Measurements from ENCODE around the gene ZNF107.
A peak's percentile ranks its signal among the peaks of the same experiment; 100 is the strongest.
"Not testable (repeated sequence)": the region's sequence is repeated elsewhere in the genome, so short reads cannot be mapped to it uniquely, and the experiment has no call there.

Gene ZNF107

DNA sequence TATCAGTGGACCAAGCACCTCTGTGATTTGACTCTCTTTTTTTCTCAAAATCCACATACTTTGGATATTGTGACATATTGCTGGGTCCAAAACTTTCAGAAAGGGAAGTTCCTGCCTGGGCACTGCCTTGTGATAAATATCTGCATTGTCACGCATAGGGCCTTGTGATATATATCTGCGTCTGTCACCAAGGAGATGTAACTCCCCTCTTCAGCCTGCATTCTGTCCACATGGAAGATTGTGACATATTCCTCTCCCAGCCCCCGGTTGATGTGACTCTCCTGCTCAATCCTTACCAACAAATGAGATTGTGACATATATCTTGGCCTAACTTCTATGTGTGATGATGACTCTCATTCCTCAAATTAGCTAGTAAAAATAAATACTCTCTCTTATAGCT is 25.4 kb upstream of the ZNF107 start:
- intact Hi-C loops (cut with DNase I) = no loop called here

DNA sequence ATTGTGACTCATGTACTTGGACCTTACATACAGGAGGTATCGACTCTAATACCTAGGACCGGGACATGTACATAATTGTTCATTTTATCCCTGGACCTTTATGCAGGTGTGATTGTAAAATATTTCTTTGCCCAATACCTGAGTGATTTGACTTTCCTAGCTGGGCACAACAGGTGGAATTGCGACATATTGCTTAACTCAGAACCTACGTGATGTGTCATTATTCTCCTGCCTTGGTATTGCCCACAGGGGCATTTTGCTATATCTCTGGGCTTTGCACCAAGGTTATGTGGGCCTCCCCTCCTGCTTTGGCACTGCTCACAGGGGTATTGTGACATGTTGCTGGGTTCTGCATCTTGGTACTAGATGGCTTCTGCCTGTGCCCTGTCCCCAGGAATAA is 23.9 kb upstream of the ZNF107 start:
- no peak for DNase-seq
- intact Hi-C loops (cut with DNase I) = no loop called here

More for the DNA sequence above, 25.4 kb upstream of the ZNF107 start:
- no peak for DNase-seq

DNA sequence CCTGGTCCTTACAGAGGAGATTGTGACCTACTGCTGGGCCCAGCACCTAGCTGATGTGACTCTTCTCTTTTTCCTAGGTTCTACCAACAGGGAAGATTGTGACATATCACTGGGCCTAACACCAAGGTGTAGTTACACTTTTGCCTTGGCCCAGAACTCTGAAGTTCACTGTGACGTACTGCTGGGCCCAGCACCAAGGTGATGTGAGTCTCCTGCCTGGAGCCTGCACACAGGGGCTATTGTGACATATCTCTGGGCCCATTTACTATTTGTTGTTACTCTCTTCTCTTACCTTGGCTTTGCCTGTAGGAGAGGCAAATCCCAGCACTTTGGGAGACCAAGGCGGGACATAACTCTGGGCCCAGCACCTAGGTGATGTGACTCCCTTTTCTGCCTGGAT is 23.1 kb upstream of the ZNF107 start:
- intact Hi-C loops (cut with DNase I) = no loop called here
- DNase-seq = no peak

DNA sequence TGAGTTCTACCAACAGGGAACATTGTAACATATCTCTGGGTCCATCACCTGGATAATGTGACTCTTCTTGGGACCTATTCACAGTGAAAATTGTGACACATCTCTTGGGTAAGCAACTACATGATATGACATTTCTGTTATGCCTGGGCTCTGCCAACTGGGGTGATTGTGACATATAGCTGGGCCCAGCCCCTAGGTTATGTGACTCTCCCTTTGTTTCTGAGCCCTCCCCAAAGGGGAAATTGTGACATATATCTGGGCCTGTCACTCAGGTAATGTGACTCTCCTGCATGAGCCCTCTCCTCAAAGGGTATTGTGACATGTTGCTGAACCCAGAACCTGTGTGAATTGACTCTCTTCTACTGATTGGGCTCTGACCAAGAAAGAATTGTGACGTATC is 22.4 kb upstream of the ZNF107 start:
- intact Hi-C loops (cut with DNase I) = no loop called here
- no peak for DNase-seq

DNA sequence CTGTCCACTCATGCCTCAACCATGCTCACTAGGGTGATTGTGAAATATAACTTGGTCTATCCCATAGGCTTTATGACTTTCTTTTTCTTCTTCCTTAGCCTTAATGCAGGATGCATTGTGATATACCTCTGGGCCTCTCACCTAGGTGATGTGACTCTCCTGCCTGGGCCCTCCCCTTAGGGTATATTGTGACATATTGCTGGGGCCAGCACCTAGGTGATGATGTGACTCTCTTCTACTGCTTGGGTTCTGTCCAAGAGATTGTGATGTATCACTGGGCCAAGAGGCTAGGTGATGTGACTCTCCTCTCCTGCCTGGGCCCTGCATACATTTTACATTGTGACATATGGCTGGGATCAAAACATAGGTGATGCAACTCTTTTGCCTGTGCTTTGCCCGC is 14.7 kb upstream of the ZNF107 start:
- no peak for DNase-seq
- intact Hi-C loops (cut with DNase I) = no loop called here

DNA sequence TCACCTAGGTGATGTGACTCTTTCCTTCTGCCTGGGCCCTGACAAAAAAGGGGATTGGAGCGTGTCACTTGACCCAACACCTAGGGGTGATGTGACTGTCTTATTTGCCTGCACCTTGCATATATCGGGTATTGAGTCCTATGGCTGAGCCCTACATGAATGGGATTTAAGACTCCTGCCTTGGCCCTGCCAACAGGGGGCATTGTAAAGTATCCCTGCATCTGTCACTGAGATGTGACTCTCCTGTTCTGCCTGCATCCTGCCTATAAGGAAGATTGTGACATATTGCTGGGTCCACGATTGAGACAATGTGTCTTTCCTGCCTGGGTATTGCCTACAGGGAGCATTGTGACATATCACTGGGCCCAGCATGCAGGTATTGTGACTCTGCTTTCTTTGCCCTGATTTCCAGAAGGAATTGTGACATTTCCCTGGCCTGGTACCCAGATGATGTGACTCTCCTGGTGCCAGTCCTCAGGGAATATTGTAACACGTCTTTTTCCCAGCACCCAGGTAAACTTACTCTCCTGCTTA is 14.2 kb upstream of the ZNF107 start:
- DNase-seq = no peak
- intact Hi-C loops (cut with DNase I) = no loop called here

DNA sequence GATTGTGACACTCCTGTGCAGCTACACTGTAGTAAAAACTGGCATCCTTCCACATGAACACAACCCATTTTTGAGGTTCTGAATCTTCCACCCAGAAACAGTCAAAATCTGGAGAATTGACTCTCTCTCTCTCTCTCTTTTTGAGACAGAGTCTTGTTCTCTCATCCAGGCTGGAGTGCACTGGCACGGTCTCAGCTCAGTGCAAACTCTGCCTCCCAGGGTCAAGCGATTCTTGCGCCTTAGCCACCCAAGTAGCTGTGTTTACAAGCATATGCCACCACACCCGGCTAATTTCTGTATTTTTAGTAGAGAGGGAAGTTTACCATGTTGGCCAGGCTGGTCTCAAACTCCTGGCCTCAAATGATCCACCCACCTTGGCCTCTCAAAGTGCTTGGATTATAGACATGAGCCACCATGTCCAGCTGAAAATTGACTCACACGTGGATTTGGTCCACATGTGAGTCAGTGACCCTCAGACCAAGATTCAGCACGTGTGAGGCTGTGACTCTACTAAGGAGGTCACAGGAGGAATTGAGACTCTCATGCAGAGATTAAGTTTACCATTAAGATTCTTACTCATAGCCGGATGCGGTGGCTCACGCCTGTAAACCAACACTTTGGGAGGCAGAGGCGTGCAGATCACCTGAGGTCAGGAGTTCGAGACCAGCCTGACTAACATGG is 12.1 kb upstream of the ZNF107 start:
- intact Hi-C loops (cut with DNase I) = no loop called here
- DNase-seq = no peak

DNA sequence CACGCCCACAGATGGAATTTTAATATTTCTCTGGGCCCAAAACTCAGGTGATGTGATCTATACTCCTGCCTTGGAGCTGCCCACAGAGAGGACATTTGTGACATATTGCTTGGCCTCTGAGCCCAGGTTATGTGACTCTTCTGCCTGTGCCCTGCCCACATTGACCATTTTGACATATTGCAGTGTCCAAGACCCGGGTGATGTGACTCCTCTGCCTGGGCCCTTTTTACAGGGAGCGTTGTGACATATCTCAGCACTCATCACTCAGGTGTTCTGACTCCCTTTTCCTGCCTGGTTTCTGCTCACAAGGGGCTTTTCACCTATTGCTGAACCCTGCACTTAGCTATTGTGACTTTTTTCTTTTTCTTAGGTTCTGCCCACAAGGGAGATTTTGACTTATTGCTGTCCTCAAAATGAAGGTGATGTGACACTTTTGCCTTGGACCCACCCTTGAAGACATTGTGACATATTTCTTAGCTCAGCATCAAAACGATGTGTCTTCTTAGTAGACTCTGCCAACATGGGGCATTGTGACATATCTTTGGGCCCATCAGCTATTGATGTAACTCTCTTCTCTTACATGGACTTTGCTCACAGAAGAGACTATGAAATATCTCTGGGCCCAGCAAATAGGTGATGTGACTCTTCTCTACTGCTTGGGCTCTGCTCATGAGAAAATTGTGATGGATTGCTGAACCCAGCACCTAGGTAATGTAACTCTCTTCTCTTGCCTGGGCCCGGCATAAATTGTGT is 11.0 kb upstream of the ZNF107 start:
- intact Hi-C loops (cut with DNase I) = no loop called here
- no peak for DNase-seq

DNA sequence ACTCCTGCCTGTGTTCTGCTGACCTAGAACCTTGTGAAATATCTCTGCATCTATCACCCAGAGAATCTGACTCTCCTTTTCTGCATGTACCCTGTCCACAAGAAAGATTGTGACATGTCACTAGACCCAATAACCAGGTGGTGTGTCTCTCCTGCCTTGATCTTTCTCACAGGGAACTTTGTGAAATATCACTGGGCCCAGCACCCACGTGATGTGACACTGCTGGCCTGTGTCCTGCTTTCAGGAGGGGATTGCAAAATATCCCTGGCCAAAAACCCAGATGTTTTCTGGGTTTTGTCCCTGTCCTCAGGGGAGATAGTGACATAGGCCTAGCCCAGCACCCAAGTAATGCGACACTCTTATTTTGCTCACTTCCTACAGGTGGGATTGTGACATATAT is 10.1 kb upstream of the ZNF107 start:
- intact Hi-C loops (cut with DNase I) = no loop called here
- no peak for DNase-seq

DNA sequence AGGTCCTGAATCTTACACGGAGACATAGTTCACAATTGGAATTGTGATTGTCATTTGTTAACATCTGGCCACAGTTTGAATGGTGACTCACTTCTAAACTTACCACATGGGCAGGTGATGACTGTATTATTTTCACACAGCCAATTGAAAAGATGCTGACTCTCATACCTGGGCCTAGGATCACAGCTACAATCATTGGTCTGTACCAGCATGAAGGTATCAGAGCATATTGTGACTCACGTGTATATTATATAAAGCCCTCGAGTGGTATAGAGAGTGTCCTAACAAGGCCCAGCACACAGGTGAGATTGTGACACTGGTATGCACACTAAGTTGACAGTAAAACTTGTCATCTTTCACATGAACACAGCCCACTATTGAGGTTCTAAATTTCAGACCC is 9.4 kb upstream of the ZNF107 start:
- intact Hi-C loops (cut with DNase I) = no loop called here
- no peak for DNase-seq

DNA sequence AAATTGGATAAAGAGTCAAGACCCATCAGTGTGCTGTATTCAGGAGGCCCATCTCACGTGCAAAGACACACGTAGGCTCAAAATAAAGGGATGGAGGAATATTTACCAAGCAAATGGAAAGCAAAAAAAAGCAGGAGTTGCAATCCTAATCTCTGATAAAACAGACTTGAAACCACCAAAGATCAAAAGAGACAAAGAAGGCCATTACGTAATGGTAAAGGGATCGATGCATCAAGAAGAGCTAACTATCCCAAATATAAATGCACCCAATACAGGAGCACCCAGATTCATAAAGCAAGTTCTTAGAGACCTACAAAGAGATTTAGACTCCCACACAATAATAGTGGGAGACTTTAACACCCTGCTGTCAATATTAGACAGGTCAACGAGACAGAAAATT is 3.8 kb upstream of the ZNF107 start:
- DNase-seq; intact Hi-C loops (cut with DNase I): not testable (repeated sequence)

DNA sequence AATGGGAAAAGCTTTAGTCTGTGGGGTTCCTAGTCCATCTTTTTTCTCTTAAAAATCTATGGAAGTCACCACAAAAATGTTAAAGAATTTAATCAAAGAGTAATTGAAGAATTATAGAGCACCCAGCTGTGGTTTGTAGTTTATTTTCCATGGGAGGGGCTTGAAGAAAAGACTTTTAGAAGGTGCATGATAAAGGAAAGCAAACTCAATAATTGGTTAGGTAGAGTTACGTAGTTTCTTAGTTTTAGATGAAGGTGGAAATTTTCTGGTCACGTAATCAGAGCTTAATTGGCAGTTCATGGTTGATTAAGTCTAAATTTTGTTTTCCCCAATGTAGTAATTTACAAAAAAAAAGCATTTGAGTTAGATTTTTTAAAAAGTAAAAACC is 724 bp downstream of the ZNF107 start:
- intact Hi-C loops (cut with DNase I) = no loop called here
- DNase-seq = no peak

DNA sequence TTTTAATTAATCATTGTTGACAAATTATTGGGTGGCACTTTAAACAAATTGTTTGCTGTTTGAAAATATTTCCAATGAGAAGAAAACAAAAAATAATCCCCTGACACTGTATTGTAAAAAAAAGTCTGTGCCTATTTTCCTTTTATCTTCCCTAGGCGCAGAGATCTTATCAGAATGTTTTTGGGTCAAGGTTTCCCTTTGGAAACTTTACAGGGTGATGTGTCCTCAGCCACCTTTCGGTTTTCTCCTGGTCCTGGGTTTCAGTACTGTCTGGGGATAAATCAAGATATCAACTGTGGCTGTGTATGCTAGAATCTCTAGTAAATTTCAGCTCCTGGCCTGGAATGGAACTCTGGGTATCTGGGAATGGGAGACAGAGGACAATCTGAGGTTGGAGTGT is 1.4 kb downstream of the ZNF107 start:
- intact Hi-C loops (cut with DNase I) = no loop called here
- DNase-seq = peak in 1 of 42 donors; percentile 27

DNA sequence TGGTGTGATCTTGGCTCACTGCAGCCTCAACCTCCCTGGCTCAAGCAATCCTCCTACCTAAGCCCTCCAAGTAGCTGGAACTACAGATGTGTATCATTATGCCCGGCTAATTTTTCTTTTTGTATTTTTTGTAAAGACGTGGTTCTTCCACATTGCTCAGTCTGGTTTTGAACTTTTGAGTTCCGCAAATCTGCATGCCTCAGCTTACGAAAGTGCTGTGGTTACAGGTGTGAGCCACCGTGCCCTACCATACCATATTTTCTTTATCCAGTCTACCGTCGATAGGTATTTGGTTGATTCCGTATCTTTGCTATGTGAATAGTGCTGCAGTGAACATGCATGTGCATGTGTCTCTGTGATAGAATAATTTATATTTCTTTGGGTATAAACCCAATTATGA is 6.5 kb downstream of the ZNF107 start:
- intact Hi-C loops (cut with DNase I) = no loop called here
- DNase-seq = peak in 1 of 42 donors; percentile 4

DNA sequence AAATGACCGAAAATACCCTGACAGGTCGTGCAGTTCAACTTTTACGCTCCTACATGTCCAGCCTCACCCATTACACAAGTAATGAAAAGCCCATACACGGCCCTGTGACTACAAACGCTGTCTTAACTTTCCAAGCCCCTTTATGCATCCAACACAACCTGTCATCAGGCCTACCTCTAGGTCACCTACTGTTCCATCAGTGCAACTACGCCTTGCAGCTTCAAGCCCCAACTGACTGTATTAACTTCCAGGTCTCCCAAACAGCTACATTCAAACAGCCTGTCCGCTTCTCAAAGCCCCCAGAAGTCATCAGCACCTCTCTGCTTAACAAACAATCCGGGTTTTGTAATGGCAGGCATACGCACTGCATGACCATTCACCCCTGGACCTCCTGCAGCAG is 19.2 kb downstream of the ZNF107 start:
- intact Hi-C loops (cut with DNase I) = no loop called here
- no peak for DNase-seq

DNA sequence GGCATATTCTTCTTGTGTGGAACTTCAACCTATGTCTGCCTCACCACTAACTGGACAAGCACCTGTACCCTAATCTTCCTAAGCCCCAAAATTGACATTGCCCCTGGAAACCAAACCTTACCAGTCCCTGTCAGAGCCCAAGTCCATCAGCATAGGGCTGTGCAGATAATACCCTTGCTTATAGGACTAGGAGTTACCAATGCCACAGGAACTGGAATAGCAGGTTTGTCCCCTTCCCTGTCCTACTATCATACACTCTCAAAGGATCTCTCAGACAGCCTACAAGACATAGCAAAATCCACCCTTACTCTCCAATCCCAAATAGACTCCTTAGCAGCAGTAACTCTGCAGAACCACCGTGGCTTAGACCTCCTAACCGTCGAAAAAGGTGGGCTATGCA is 19.8 kb downstream of the ZNF107 start:
- DNase-seq = no peak
- intact Hi-C loops (cut with DNase I) = no loop called here

DNA sequence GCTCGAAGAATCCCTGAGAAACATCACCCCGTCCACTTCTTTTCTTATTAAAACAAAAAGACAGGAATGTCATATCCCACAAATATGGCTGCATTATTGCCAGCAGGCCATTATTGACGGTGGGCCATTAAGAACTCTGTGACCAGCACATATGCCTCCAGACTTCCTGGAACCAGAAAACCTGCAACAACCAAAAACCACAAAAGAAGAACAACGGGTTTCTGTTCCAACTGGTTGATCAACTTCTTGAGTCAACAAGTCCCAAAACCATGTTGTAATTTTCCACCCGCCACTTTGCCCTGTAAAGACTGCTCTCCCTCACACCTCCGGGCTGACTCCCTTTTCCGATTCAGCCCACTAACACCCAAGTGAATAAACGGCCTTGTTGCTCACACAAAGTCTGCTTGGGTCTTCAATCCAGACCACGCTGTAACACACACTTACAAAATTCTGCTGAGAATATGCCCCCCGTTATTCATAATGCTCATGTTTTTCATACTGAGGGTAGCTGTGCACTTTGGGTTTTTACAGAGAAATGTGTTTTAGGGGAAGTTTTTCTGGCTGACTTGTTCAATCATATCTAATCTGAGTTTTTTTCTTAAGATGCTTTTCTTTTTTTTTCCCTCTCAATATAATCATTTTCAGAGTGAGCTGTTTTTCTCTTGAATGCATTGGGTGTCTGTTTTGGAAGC is 20.7 kb downstream of the ZNF107 start:
- DNase-seq = no peak
- intact Hi-C loops (cut with DNase I) = no loop called here

DNA sequence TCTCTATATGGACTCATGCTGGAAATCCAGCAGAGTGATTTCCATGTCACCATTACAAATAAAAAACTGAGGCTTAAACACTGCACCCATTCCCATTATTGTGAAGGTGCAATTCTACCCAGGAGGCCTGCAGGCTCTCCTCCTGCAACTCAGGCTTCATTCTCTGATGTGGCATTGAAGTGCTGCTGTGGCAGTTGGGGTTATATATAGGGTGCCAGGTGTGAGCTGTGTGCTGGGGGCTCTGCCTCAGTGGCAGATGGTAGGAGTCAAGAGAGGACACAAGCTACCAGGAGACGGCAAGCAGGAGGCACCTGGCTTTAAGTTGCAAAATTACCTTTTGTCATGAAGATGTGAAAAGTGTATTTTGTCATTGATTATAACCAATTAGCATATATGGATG is 21.3 kb downstream of the ZNF107 start:
- DNase-seq = no peak
- intact Hi-C loops (cut with DNase I) = no loop called here

DNA sequence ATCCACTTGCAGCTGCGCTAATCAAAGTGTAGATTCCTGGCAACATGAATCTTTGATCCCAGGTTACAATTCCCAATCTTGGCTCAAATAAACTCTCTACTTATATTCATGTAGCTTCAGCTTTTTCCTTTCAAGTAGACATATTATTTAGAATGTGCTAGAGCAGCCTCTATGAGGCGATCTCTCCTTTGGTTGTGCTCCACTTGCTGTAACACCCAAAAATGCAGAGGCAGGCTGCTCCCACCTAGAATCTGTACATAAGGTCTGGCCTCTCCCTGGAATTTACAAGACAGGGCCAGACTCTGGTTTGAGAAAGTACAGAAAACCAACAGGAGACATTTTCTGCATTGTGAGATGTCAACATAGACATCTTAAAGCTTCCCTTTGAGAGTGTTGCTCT is 23.1 kb downstream of the ZNF107 start:
- DNase-seq = no peak
- intact Hi-C loops (cut with DNase I) = no loop called here

DNA sequence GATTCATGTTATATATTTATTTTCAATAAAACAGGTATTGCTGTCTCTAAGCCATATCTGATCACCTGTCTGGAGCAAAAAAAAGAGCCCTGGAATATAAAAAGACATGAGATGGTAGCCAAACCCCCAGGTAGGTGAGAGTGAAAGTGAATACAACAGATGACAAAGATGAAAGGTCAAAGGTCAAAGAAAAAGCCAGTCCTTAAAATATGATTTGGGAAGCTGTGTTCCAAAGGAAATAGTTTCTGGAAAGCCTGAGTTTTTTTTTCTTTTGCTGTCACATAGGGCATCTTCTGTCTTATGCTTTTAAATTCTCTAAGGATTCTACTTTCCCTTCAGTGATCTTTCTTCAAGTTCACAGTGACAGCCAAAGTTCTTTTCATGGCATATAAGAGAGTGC is 25.9 kb downstream of the ZNF107 start:
- DNase-seq = no peak
- intact Hi-C loops (cut with DNase I) = no loop called here
